OCI-LY1 (cell line): ENCODE measurements around the gene TRAT1.

Experiments used
- CTCF ChIP-seq: fragments of 200-600 bp; sonication (generic), shearing (Covaris generic); IDR thresholded peaks from 2 replicates; pipeline ENCODE4 v1.5.1; 2017; ENCODE audit warnings: mild to moderate bottlenecking, antibody characterized with exemption, low read length, moderate library complexity, mixed read lengths
- EZH2 ChIP-seq: fragments of 200-600 bp; sonication (generic), shearing (Covaris generic); IDR thresholded peaks from 2 replicates; pipeline ENCODE4 v1.8.0; 2017; ENCODE audit warnings: borderline replicate concordance, mixed run types, mild to moderate bottlenecking, antibody characterized with exemption, low read length, moderate library complexity, mixed read lengths

DNA sequence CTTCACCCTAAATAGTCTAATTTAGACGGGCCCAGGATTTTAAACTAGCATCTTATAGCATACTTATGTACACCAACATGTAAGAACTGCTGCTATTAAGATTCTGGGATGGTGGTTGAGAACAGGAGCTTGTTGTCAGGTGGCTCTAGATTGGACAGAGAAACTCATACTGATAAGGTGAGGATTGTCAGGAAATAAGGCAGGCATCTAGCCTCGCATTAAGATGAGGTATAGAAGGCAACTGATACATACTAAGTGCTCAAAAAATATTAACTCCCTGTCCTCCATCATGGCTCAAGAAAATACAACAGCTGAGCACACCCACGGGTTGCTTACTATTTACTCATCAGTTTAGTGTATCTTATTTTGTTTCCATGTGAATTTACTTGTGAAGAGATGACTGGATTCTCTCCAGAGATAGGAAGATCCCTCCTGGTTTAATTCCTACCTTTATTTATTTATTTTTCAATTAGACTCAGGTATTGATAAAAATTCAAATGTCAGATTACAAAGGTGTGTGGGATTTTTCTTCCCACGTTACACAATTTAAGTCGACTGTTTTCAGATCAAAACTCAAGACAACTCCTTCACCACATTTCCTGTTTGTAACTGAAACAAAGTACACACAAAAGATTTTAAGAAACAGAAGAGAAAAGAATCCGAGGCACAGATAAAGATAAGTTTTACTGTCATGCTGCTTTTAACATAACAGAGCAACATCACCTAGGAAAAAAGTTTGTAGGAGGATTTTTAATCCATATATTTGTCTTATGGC, at the start of gene TRAT1:
- TF ChIP-seq CTCF = no peak
- no peak for TF ChIP-seq EZH2
